Fibroblast of the aortic adventitia (primary cell): ENCODE data around the gene TUBGCP3. TPM values are rescaled to one million over a fixed set of nuclear protein-coding genes. Genes with fewer than 3 reads are reported as not detected.
"Not testable (repeated sequence)": the region's sequence is repeated elsewhere in the genome, so short reads cannot be mapped to it uniquely, and the experiment has no call there.

Source experiments
- DNase-seq: peaks from one replicate; pipeline ENCODE4 v3.0.0-alpha.2; 2010; ENCODE audit warnings: low read depth
- H3K4me3 ChIP-seq: 2 replicates; pipeline ENCODE4 v1.5.1; 2011; ENCODE audit warnings: low read depth, mild to moderate bottlenecking, control low read depth, low read length, moderate library complexity
- CTCF ChIP-seq: IDR thresholded peaks from 2 replicates; pipeline ENCODE4 v1.5.1; 2011; ENCODE audit warnings: mild to moderate bottlenecking, low read length, control low read depth, inconsistent platforms; ENCODE audit not compliant: insufficient read depth
- total RNA-seq: library from RNA; depleted of rRNA; stranded (reverse); fragments of >200 nt; gene quantifications from 2 replicates; pipeline ENCODE4 v1.2.3, GENCODE V29; 2012; ENCODE audit warnings: low replicate concordance

Gene TUBGCP3
- total RNA-seq, 1 donor = 26.8 TPM

GRCh38 chr13:112558696-112559418 is 29.1 kb downstream of the TUBGCP3 start:
- no peak for TF ChIP-seq CTCF
- H3K4me3 ChIP-seq = no peak overlapping the region
- DNase-seq = no peak

GRCh38 chr13:112556600-112556999 is 31.4 kb downstream of the TUBGCP3 start:
- H3K4me3 ChIP-seq = no peak overlapping the region
- DNase-seq = no peak
- TF ChIP-seq CTCF = no peak

GRCh38 chr13:112554214-112554850 is 33.6 kb downstream of the TUBGCP3 start:
- no peak for DNase-seq
- no peak overlapping the region for H3K4me3 ChIP-seq
- no peak for TF ChIP-seq CTCF

- DNase-seq, H3K4me3 ChIP-seq: not testable (repeated sequence)
These were observed 39.0 kb downstream of the TUBGCP3 start for GRCh38 chr13:112548975-112549374.

GRCh38 chr13:112545856-112546255 is 42.1 kb downstream of the TUBGCP3 start:
- no peak overlapping the region for H3K4me3 ChIP-seq
- DNase-seq = peak; percentile 90
- no peak for TF ChIP-seq CTCF

GRCh38 chr13:112532837-112533745 is 54.9 kb downstream of the TUBGCP3 start:
- no peak for DNase-seq
- no peak for TF ChIP-seq CTCF
- no peak overlapping the region for H3K4me3 ChIP-seq
